ENCODE measurements around the gene PRSS2. TPM values are rescaled to one million over a fixed set of nuclear protein-coding genes. Genes with fewer than 3 reads are reported as not detected.

PRSS2 gene
- total RNA-seq, 1 donor from 2014 or later: not detected

- H3K9me3 ChIP-seq (ENCODE audit: insufficient read depth, low read depth, low read length): no peaks in the 10 kb centered on the region
- peak overlapping the region; percentile 74 for H3K4me3 ChIP-seq (ENCODE audit: insufficient read depth, low read depth, low read length)
- H4K20me1 ChIP-seq (ENCODE audit: insufficient read depth, low read length): no peaks in the 10 kb centered on the region
- Mint-ChIP-seq H3K27me3 (ENCODE audit: low read depth, unreplicated experiment) (peaks cover 20% of the 10 kb centered on the region), H3K36me3 (ENCODE audit: low read depth, unreplicated experiment) (no peaks in the 10 kb centered on the region), H3K4me3 (ENCODE audit: unreplicated experiment) (peak overlapping the region; percentile 92), H3K4me1 (ENCODE audit: low read depth, unreplicated experiment) (peaks cover 60% of the 10 kb centered on the region), H3K27ac (ENCODE audit: unreplicated experiment) (peak overlapping the region; percentile 43), H3K9me3 (ENCODE audit: unreplicated experiment) (no peaks in the 10 kb centered on the region)
- peak overlapping the region; percentile 89 for H3K9ac ChIP-seq (ENCODE audit: low read length)
- peaks cover 3% of the 10 kb centered on the region for H3K27me3 ChIP-seq (ENCODE audit: insufficient read depth, low read length)
- DNase-seq (ENCODE audit: low read depth) (no peak), FAIRE-seq (no peak)
- H3K79me2 ChIP-seq (ENCODE audit: insufficient read depth, low read length): peaks cover 55% of the 10 kb centered on the region
- peak overlapping the region; percentile 96 for H3K4me2 ChIP-seq (ENCODE audit: low read length)
- peak overlapping the region; percentile 82 for H3K27ac ChIP-seq (ENCODE audit: low read depth, low read length)
- TF ChIP-seq CTCF (IDR thresholded peaks at IDR 0.05; ENCODE audit: insufficient read depth, low read depth, low read length): no peak
- TF ChIP-seq EZH2 (IDR thresholded peaks at IDR 0.05; ENCODE audit: insufficient read depth, low read length): no peak
- H3K4me1 ChIP-seq (ENCODE audit: insufficient read depth, low read length): peaks cover 32% of the 10 kb centered on the region
- H3K36me3 ChIP-seq (ENCODE audit: insufficient read depth, low read length): no peaks in the 10 kb centered on the region
- H2AFZ ChIP-seq (ENCODE audit: low read depth, low read length): peak overlapping the region; percentile 55
These were observed 25.3 kb downstream of the PRSS2 start for GRCh38 chr7:142796001-142796500.

GRCh38 chr7:142796501-142797390 is 26.0 kb downstream of the PRSS2 start:
- Mint-ChIP-seq H3K4me3 (ENCODE audit: unreplicated experiment) (peak overlapping the region; percentile 92), H3K27ac (ENCODE audit: unreplicated experiment) (peak overlapping the region; percentile 48), H3K36me3 (ENCODE audit: low read depth, unreplicated experiment) (peaks cover 5% of the 10 kb centered on the region), H3K27me3 (ENCODE audit: low read depth, unreplicated experiment) (peaks cover 20% of the 10 kb centered on the region), H3K4me1 (ENCODE audit: low read depth, unreplicated experiment) (peaks cover 58% of the 10 kb centered on the region), H3K9me3 (ENCODE audit: unreplicated experiment) (no peaks in the 10 kb centered on the region)
- H4K20me1 ChIP-seq (ENCODE audit: insufficient read depth, low read length): no peaks in the 10 kb centered on the region
- DNase-seq (ENCODE audit: low read depth) (no peak), FAIRE-seq (no peak)
- peaks cover 3% of the 10 kb centered on the region for H3K27me3 ChIP-seq (ENCODE audit: insufficient read depth, low read length)
- peak overlapping the region; percentile 89 for H3K9ac ChIP-seq (ENCODE audit: low read length)
- H3K27ac ChIP-seq (ENCODE audit: low read depth, low read length): peak overlapping the region; percentile 82
- peak overlapping the region; percentile 55 for H2AFZ ChIP-seq (ENCODE audit: low read depth, low read length)
- peaks cover 60% of the 10 kb centered on the region for H3K79me2 ChIP-seq (ENCODE audit: insufficient read depth, low read length)
- TF ChIP-seq CTCF (IDR thresholded peaks at IDR 0.05; ENCODE audit: insufficient read depth, low read depth, low read length) (no peak), EZH2 (IDR thresholded peaks at IDR 0.05; ENCODE audit: insufficient read depth, low read length) (peak; percentile 87)
- peak overlapping the region; percentile 96 for H3K4me2 ChIP-seq (ENCODE audit: low read length)
- peak overlapping the region; percentile 74 for H3K4me3 ChIP-seq (ENCODE audit: insufficient read depth, low read depth, low read length)
- peaks cover 5% of the 10 kb centered on the region for H3K36me3 ChIP-seq (ENCODE audit: insufficient read depth, low read length)
- peaks cover 32% of the 10 kb centered on the region for H3K4me1 ChIP-seq (ENCODE audit: insufficient read depth, low read length)
- H3K9me3 ChIP-seq (ENCODE audit: insufficient read depth, low read depth, low read length): no peaks in the 10 kb centered on the region

Measured in astrocyte (in vitro differentiated cells and primary cell).